ENCODE results near the gene BTBD9. TPM values are rescaled to one million over a fixed set of nuclear protein-coding genes. Genes with fewer than 3 reads are reported as not detected.
A peak's percentile ranks its signal among the peaks of the same experiment; 100 is the strongest.

The BTBD9 gene
- total RNA-seq, 4 donors from 2014 or later = 17.3 to 50.3 (median 37.8) TPM

DNA sequence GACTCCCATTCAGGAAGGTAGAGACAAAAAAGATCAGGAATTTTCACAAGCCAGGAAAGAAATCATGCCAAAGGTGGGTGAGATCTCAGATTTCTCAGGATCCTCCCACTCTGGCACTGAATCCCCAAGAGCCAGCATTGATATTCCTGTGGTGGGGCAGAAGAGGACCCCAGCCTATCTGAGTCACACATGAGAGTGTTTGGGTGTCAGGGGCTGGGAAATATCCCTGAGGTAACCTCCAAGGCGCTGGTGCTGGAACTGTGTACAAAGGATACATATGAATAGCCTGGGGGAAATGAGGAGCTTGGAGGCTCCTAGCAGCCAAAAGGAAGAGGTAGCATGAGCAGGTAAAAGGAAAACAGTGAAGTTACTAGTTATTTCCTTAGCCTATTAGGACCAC, 369.4 kb downstream of the BTBD9 start:
- Histone ChIP-seq H3K36me3 (no peaks in the 10 kb centered on the region), H3K27ac (no peak overlapping the region), H3K9me3 (no peaks in the 10 kb centered on the region), H3K27me3 (no peaks in the 10 kb centered on the region), H3K4me3 (no peak overlapping the region), H3K4me1 (no peaks in the 10 kb centered on the region)
- TF ChIP-seq POLR2A (IDR thresholded peaks at IDR 0.05) = no peak
- no peak for TF ChIP-seq CTCF (IDR thresholded peaks at IDR 0.05)
- no peak for DNase-seq

GRCh38 chr6:38269461-38270172, 370.1 kb downstream of the BTBD9 start:
- Histone ChIP-seq H3K27ac (no peak overlapping the region), H3K27me3 (no peaks in the 10 kb centered on the region), H3K4me1 (no peaks in the 10 kb centered on the region), H3K36me3 (no peaks in the 10 kb centered on the region), H3K9me3 (no peaks in the 10 kb centered on the region), H3K4me3 (no peak overlapping the region)
- no peak for DNase-seq
- TF ChIP-seq CTCF (IDR thresholded peaks at IDR 0.05) (no peak), POLR2A (IDR thresholded peaks at IDR 0.05) (no peak)

DNA sequence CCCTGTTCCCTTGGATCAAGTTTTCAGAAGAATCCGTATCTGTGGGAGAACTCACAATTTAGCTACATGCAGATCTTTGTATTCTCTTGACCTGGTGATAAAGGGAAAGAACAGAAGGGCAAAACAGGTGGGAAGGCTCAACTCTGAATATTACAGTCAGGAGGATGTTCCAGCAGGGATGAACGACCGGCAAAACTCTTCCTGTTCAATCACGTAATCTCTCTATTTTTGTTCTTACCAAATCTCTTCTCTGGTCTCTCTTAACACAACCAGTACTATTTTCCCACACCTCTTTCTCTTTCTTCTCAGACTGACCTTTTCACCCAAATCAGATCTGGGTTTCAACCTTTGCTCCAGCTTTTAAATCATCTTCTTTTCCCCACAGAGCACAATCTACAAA, 371.4 kb downstream of the BTBD9 start:
- H3K4me1 ChIP-seq = no peaks in the 10 kb centered on the region
- TF ChIP-seq CTCF (IDR thresholded peaks at IDR 0.05) (no peak), POLR2A (IDR thresholded peaks at IDR 0.05) (no peak)
- H3K36me3 ChIP-seq = no peaks in the 10 kb centered on the region
- H3K4me3 ChIP-seq = no peak overlapping the region
- H3K9me3 ChIP-seq = no peaks in the 10 kb centered on the region
- no peak overlapping the region for H3K27ac ChIP-seq
- DNase-seq = no peak
- H3K27me3 ChIP-seq = no peaks in the 10 kb centered on the region

- Histone ChIP-seq H3K4me1 (no peaks in the 10 kb centered on the region), H3K36me3 (no peaks in the 10 kb centered on the region), H3K4me3 (no peak overlapping the region), H3K27me3 (no peaks in the 10 kb centered on the region), H3K9me3 (no peaks in the 10 kb centered on the region), H3K27ac (no peak overlapping the region)
- TF ChIP-seq CTCF (IDR thresholded peaks at IDR 0.05) = no peak
- no peak for TF ChIP-seq POLR2A (IDR thresholded peaks at IDR 0.05)
- no peak for DNase-seq
These were observed 372.8 kb downstream of the BTBD9 start for GRCh38 chr6:38266921-38267354.

DNA sequence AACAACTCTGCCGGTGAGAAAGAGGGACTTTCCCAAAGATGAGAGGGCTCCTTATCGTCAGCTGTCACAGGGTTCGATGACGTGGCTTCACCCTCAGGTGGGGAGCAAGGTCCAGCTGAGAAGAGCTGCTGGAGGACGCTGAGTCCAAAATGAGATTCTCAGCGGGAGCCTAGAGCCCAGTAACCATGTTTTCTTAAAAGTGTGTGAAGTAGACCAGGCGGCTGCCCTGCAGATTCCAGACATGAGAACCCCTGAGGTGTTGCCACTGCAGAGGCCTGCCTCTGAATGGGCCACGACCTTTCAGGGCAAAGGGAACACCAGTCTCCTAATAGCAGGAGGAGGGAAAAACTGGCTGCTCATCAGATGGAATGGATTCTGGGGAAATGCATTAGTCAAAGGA, 375.1 kb downstream of the BTBD9 start:
- H3K27ac ChIP-seq = no peak overlapping the region
- TF ChIP-seq CTCF (IDR thresholded peaks at IDR 0.05) (no peak), POLR2A (IDR thresholded peaks at IDR 0.05) (no peak)

More for the DNA sequence above, 375.1 kb downstream of the BTBD9 start:
- Histone ChIP-seq H3K36me3 (no peaks in the 10 kb centered on the region), H3K4me1 (no peaks in the 10 kb centered on the region), H3K27me3 (no peaks in the 10 kb centered on the region), H3K9me3 (no peaks in the 10 kb centered on the region), H3K4me3 (no peak overlapping the region)
- peak in 2 of 3 donors; percentile 54 to 74 for DNase-seq

Measured in Peyer's patch (tissue), 4 donors.